ENCODE data around the gene ANK3.

Gene ANK3

DNA sequence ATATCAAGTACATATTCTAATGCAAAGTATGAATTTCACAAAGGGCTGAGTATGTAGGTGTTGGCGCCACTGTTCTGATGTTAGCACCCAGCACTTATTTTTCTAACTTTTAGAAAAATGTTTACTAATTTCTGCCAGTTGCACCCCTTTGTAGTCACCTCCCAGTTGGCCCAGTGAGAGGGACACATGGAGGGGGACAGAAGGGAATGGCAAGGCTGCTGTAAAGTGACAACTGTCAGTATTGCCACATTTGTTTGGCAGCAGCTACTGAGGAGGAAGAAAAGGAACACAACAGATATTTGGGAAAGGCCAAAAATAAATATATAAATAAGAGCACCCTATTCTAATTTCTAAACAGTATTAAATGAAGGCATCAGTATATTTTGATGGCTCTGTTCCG lies 57.3 kb downstream of the ANK3 start:
- DNase-seq (ENCODE audit: low read depth): no peak
- TF ChIP-seq, protein P1, sequence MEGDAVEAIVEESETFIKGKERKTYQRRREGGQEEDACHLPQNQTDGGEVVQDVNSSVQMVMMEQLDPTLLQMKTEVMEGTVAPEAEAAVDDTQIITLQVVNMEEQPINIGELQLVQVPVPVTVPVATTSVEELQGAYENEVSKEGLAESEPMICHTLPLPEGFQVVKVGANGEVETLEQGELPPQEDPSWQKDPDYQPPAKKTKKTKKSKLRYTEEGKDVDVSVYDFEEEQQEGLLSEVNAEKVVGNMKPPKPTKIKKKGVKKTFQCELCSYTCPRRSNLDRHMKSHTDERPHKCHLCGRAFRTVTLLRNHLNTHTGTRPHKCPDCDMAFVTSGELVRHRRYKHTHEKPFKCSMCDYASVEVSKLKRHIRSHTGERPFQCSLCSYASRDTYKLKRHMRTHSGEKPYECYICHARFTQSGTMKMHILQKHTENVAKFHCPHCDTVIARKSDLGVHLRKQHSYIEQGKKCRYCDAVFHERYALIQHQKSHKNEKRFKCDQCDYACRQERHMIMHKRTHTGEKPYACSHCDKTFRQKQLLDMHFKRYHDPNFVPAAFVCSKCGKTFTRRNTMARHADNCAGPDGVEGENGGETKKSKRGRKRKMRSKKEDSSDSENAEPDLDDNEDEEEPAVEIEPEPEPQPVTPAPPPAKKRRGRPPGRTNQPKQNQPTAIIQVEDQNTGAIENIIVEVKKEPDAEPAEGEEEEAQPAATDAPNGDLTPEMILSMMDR (conservative IDR thresholded peaks at IDR 0.05; ENCODE audit: low read depth, low read length): no peak

GRCh38 chr10:60331886-60332285 lies 57.8 kb downstream of the ANK3 start:
- no peak overlapping the region for H3K4me3 ChIP-seq (ENCODE audit: low read length)
- TF ChIP-seq, protein P1 (conservative IDR thresholded peaks at IDR 0.05; ENCODE audit: low read depth, low read length): no peak
- no peak for DNase-seq (ENCODE audit: low read depth)

More for the DNA sequence above, 57.3 kb downstream of the ANK3 start:
- no peak overlapping the region for H3K4me3 ChIP-seq (ENCODE audit: low read length)

GRCh38 chr10:60323162-60323561 lies 66.5 kb downstream of the ANK3 start:
- no peak overlapping the region for H3K4me3 ChIP-seq (ENCODE audit: low read length)
- TF ChIP-seq, protein P1 (conservative IDR thresholded peaks at IDR 0.05; ENCODE audit: low read depth, low read length): no peak
- no peak for DNase-seq (ENCODE audit: low read depth)

DNA sequence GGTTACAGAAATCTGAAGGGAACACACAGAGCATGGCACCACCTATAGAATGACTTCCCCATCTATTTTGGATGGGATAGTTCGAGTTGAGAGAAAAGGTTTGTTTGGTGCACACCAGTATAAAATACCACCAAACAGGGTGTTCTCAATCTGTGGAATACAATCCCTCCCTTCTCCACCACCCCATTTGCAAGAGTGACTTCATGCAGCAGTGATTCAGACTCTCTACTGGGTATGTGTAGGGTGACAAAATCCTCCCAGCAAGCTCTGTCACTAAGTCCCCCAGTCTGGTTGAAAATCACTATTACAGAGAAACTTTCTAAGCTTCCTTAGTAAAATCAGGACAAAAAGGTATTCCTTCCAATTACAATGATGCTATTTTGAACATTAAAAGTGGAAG lies 69.0 kb downstream of the ANK3 start:
- H3K4me3 ChIP-seq (ENCODE audit: low read length): no peak overlapping the region
- no peak for DNase-seq (ENCODE audit: low read depth)
- TF ChIP-seq, protein P1 (conservative IDR thresholded peaks at IDR 0.05; ENCODE audit: low read depth, low read length): no peak

GRCh38 chr10:60316029-60316428 lies 73.6 kb downstream of the ANK3 start:
- TF ChIP-seq, protein P1 (conservative IDR thresholded peaks at IDR 0.05; ENCODE audit: low read depth, low read length): no peak
- DNase-seq (ENCODE audit: low read depth): no peak
- no peak overlapping the region for H3K4me3 ChIP-seq (ENCODE audit: low read length)

DNA sequence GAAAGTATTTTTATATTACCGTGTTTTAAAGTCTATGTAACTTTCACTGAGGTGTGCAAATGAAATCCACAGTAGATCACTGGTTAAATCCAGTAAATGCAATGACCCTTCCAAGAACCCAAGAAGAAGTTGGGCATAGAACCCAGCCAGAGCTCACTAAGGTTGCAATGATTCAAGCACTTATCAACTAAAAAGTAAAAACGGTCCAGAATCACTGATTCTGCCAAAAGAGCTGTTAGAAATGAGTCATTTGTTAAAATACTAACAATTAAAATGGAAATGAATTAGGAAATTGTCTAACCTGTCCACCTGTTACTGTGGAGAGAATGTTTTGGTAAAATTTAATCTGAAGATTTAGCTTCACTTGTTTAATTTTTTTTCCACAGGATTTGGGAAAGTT lies 74.4 kb downstream of the ANK3 start:
- TF ChIP-seq, protein P1 (conservative IDR thresholded peaks at IDR 0.05; ENCODE audit: low read depth, low read length): no peak
- DNase-seq (ENCODE audit: low read depth): no peak
- no peak overlapping the region for H3K4me3 ChIP-seq (ENCODE audit: low read length)

GRCh38 chr10:60314069-60314940 lies 75.4 kb downstream of the ANK3 start:
- TF ChIP-seq, protein P1 (conservative IDR thresholded peaks at IDR 0.05; ENCODE audit: low read depth, low read length): no peak
- peak; percentile 58 for DNase-seq (ENCODE audit: low read depth)
- H3K4me3 ChIP-seq (ENCODE audit: low read length): no peak overlapping the region
